Activated CD8-positive, alpha-beta T cell treated with anti-CD3 and anti-CD28 coated beads for 36 hours (primary cell): ENCODE results near the gene CNOT6L. TPM values are rescaled to one million over a fixed set of nuclear protein-coding genes. Genes with fewer than 3 reads are reported as not detected.

Experiments used
- ATAC-seq: fragments of 200-7000 bp; cut with Tn5 transposase; one replicate; pipeline ENCODE4 v1.10.0; 2021; ENCODE audit warnings: mild to moderate bottlenecking, moderate library complexity
- CTCF ChIA-PET: fragments of 350-600 bp; sonication (Branson Sonifier 250); formaldehyde crosslinking; loops from one replicate; lab custom pipeline; 2021; ENCODE audit warnings: antibody characterized with exemption; lab: Charles Lee
- POLR2A ChIA-PET: fragments of 350-600 bp; sonication (Branson Sonifier 250); formaldehyde crosslinking; loops from one replicate; lab custom pipeline; 2021; ENCODE audit warnings: antibody characterized with exemption; lab: Charles Lee
- DNase-seq: peaks from one replicate; pipeline ENCODE4 v3.0.0-alpha.2; 2020
- H3K27ac Mint-ChIP-seq: one replicate; pipeline ENCODE4 v1.8.0; 2021; ENCODE audit warnings: mild to moderate bottlenecking, mixed read lengths
- H3K27me3 Mint-ChIP-seq: one replicate; pipeline ENCODE4 v1.8.0; 2021; ENCODE audit warnings: mixed read lengths
- H3K36me3 Mint-ChIP-seq: one replicate; pipeline ENCODE4 v1.8.0; 2021; ENCODE audit warnings: low read depth, mixed read lengths
- H3K4me1 Mint-ChIP-seq: one replicate; pipeline ENCODE4 v1.8.0; 2021; ENCODE audit warnings: low read depth, mixed read lengths
- H3K4me3 Mint-ChIP-seq: one replicate; pipeline ENCODE4 v1.8.0; 2021; ENCODE audit warnings: mild to moderate bottlenecking, moderate library complexity, mixed read lengths
- H3K9me3 Mint-ChIP-seq: one replicate; pipeline ENCODE4 v1.8.0; 2021; ENCODE audit warnings: mixed read lengths
- intact Hi-C: fragments of 100-400 bp; cut with micrococcal nuclease; formaldehyde crosslinking; loops from one replicate; pipeline ENCODE4 v1.10.0; 2022
- total RNA-seq, 2 experiments: library from RNA; stranded (reverse); gene quantifications; one replicate each; pipeline ENCODE4 v1.2.3, GENCODE V29; 2021
- TF ChIP-seq, protein P1 (sequence below): fragments of 200-600 bp; IDR thresholded peaks from one replicate; pipeline ENCODE4 v1.8.0; 2022; ENCODE audit warnings: antibody characterized with exemption, mild to moderate bottlenecking

CNOT6L gene
- total RNA-seq, 2 experiments from 2014 or later, result 109 to 118 TPM

DNA sequence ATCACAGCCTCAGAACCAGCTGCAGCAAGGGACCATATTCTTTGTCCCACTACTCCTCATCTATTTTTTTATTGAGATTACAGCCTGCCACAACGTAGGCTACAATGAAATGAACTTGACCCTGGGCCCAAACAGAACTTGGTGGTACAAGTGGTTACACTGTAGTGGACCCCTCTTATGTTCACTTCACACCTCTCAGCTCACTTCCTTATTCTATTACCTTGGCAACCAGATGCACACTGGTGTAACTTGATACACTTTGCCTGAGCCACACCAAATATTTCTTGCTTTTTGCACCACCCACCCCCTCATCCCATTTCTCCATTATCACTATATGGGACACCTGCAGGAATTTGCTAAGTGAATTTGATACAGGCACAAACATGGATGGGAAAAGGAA, 107.7 kb downstream of the CNOT6L start:
- no peaks in the 10 kb centered on the region for H3K9me3 Mint-ChIP-seq
- H3K27me3 Mint-ChIP-seq, result no peaks in the 10 kb centered on the region
- no peak overlapping the region for H3K27ac Mint-ChIP-seq
- DNase-seq (no peak), ATAC-seq (no peak)
- TF ChIP-seq, protein P1, sequence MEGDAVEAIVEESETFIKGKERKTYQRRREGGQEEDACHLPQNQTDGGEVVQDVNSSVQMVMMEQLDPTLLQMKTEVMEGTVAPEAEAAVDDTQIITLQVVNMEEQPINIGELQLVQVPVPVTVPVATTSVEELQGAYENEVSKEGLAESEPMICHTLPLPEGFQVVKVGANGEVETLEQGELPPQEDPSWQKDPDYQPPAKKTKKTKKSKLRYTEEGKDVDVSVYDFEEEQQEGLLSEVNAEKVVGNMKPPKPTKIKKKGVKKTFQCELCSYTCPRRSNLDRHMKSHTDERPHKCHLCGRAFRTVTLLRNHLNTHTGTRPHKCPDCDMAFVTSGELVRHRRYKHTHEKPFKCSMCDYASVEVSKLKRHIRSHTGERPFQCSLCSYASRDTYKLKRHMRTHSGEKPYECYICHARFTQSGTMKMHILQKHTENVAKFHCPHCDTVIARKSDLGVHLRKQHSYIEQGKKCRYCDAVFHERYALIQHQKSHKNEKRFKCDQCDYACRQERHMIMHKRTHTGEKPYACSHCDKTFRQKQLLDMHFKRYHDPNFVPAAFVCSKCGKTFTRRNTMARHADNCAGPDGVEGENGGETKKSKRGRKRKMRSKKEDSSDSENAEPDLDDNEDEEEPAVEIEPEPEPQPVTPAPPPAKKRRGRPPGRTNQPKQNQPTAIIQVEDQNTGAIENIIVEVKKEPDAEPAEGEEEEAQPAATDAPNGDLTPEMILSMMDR, result no peak
- H3K36me3 Mint-ChIP-seq, result peaks cover 32% of the 10 kb centered on the region
- H3K4me3 Mint-ChIP-seq, result no peak overlapping the region
- intact Hi-C loops, result no loop called here
- H3K4me1 Mint-ChIP-seq, result peaks cover 22% of the 10 kb centered on the region
- ChIA-PET CTCF (interaction anchor here (0.9 kb wide), 1 partner anchor 14 kb away, joined by 3 read pairs; no protein-coding TSS in a partner anchor), POLR2A (interaction anchor here (0.8 kb wide), 1 partner anchor 11 kb away, joined by 3 read pairs; no protein-coding TSS in a partner anchor)

DNA sequence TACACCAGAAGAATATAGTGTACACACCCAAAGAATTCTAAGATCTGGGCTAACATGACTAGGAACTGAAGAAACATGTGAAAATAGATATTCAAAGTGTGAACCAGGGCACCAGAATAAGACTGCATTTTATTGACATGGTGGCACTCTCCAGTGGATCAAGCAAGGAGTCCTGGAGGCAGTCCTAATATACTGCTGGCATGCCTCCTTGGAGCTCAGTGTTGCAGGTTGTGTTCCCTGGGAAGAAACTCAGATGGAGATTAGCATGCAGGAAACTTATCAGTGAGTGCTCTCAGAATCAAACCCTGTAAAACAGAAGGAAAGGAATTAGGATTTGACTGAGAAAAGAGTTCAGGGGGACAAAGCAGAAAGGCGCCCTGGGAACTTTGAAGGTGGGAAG, 108.5 kb downstream of the CNOT6L start:
- intact Hi-C loops, result no loop called here
- CTCF ChIA-PET, result interaction anchor here (0.9 kb wide), 1 partner anchor 14 kb away, joined by 3 read pairs; no protein-coding TSS in a partner anchor
- POLR2A ChIA-PET, result no interaction called here
- no peaks in the 10 kb centered on the region for H3K9me3 Mint-ChIP-seq
- DNase-seq (no peak), ATAC-seq (no peak)
- no peak overlapping the region for H3K4me3 Mint-ChIP-seq
- H3K27me3 Mint-ChIP-seq, result no peaks in the 10 kb centered on the region
- H3K36me3 Mint-ChIP-seq, result peaks cover 32% of the 10 kb centered on the region
- TF ChIP-seq, protein P1, result no peak
- H3K27ac Mint-ChIP-seq, result no peak overlapping the region
- peaks cover 14% of the 10 kb centered on the region for H3K4me1 Mint-ChIP-seq

DNA sequence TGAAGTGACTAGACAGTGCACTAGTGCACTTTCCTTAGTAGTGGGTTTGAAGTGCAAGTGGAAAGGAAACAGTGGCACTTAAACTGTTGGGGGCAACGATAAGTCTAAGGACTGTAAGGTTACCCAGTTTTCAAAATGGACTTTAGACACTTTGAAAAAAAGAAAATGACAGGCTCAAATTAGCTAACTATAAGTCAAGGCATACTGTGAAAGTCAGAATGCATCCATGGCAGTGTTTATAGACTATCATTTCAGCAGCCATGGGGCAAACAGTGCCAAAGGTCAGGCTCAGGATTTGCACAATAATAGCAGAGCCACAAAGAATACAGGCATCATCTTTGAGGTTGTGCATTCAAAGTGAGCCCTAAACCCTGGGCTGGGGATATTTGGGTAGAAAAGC, 109.1 kb downstream of the CNOT6L start:
- ChIA-PET CTCF (no interaction called here), POLR2A (no interaction called here)
- Mint-ChIP-seq H3K27me3 (no peaks in the 10 kb centered on the region), H3K4me3 (no peak overlapping the region), H3K27ac (no peak overlapping the region), H3K4me1 (peaks cover 10% of the 10 kb centered on the region), H3K36me3 (peaks cover 30% of the 10 kb centered on the region), H3K9me3 (no peaks in the 10 kb centered on the region)
- ATAC-seq (no peak), DNase-seq (no peak)
- TF ChIP-seq, protein P1, result no peak
- intact Hi-C loops, result no loop called here

DNA sequence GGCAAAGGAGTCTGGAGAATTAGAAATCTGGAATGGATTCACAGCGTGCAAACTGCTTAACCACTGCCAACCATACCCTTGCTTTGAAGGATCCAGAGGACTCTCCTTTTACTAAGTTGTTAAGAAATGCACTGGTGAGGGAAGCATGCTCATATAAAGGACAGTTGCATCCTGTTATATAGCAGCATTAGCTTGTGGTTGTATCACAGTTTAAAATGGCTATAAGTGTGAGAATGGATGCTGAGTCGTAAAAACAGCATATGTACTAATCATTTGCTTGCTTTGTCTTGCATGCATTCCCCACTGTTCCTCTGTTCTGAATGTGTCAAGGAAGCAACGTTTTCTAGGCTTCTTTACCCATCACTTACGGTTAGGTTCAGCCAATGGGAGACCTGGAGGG, 112.5 kb downstream of the CNOT6L start:
- ATAC-seq, result no peak
- Mint-ChIP-seq H3K4me1 (no peaks in the 10 kb centered on the region), H3K4me3 (no peak overlapping the region), H3K27me3 (no peaks in the 10 kb centered on the region), H3K27ac (no peak overlapping the region), H3K9me3 (no peaks in the 10 kb centered on the region), H3K36me3 (peaks cover 2% of the 10 kb centered on the region)
- no peak for DNase-seq
- intact Hi-C loops, result no loop called here
- ChIA-PET POLR2A (no interaction called here), CTCF (no interaction called here)
- TF ChIP-seq, protein P1, result no peak

DNA sequence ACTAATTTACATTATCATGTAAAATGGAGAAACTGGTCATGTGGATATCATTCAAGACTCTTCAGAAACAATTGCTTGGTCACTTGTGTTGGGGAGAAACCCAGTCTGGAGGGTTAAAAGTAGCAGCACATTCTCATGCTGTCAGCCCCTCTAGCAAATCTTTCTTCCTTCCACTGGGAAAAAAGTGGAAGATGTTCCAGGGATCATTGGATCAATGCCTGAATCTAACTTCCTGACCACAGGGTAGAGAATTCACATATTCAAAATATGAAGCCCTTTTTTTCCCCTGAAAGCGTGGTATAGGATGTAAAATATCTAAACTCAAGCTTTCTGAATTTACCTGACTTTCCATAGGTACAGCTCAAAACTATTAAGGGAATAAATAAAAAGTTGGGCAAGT, 115.5 kb downstream of the CNOT6L start:
- H3K27ac Mint-ChIP-seq, result no peak overlapping the region
- ChIA-PET CTCF (no interaction called here), POLR2A (no interaction called here)
- H3K36me3 Mint-ChIP-seq, result no peaks in the 10 kb centered on the region
- H3K27me3 Mint-ChIP-seq, result no peaks in the 10 kb centered on the region
- intact Hi-C loops, result no loop called here
- ATAC-seq, result no peak
- H3K9me3 Mint-ChIP-seq, result no peaks in the 10 kb centered on the region
- no peak overlapping the region for H3K4me3 Mint-ChIP-seq
- TF ChIP-seq, protein P1, result no peak
- DNase-seq, result no peak
- H3K4me1 Mint-ChIP-seq, result no peaks in the 10 kb centered on the region
